Gastrocnemius medialis (tissue), 4 donors: ENCODE measurements around the gene TTLL9. TPM values are rescaled to one million over a fixed set of nuclear protein-coding genes. Genes with fewer than 3 reads are reported as not detected.

ENCODE experiments used
- ATAC-seq, 2 donors: fragments of 150-250 bp; one replicate each; pipeline ENCODE4 v1.9.1; 2016
- DNase-seq, 2 donors: peaks; one replicate each; pipeline ENCODE4 v3.0.0-alpha.2; 2019
- H3K27ac ChIP-seq, 4 donors: fragments of 200-600 bp; sonication (generic); 1 replicate in 1 of 4; 2 replicates in 3 of 4; pipeline ENCODE4 v1.5.1; 2016 to 2018; ENCODE audit warnings: mild to moderate bottlenecking in 2 of 4, moderate library complexity in 1 of 4
- H3K27me3 ChIP-seq, 3 donors: fragments of 200-600 bp; sonication (generic) in 2 of 3; 1 replicate in 1 of 3; 2 replicates in 2 of 3; pipeline versions ENCODE4 v1.5.1 to v1.6.0; 2016 to 2019; ENCODE audit warnings: mild to moderate bottlenecking in 1 of 3, moderate library complexity in 1 of 3
- H3K36me3 ChIP-seq, 2 donors: fragments of 200-600 bp; sonication (generic) in 1 of 2; one replicate each; pipeline ENCODE4 v1.5.1; 2017 to 2018
- H3K4me1 ChIP-seq, 2 donors: fragments of 200-600 bp; sonication (generic) in 1 of 2; one replicate each; pipeline ENCODE4 v1.5.1; 2016 to 2017; ENCODE audit warnings: mild to moderate bottlenecking in 2 of 2
- H3K4me3 ChIP-seq, 4 donors: fragments of 200-600 bp; sonication (generic) in 3 of 4; 1 replicate in 1 of 4; 2 replicates in 3 of 4; pipeline ENCODE4 v1.5.1; 2016 to 2019; ENCODE audit warnings: mild to moderate bottlenecking in 2 of 4
- H3K9me3 ChIP-seq, 3 donors: fragments of 200-600 bp; sonication (generic) in 2 of 3; 1 replicate in 1 of 3; 2 replicates in 2 of 3; pipeline ENCODE4 v1.5.1; 2016 to 2019
- POLR2A ChIP-seq, 2 donors: fragments of 450-650 bp; IDR thresholded peaks; one replicate each; pipeline ENCODE4 v1.6.1; 2017; ENCODE audit warnings: antibody characterized with exemption in 2 of 2, mild to moderate bottlenecking in 2 of 2, moderate library complexity in 2 of 2
- in situ Hi-C, 4 donors: fragments of 200-750 bp; cut with MboI; loops; one replicate each; pipeline versions ENCODE4 v1.15.0 to v1.8.0; 2017; ENCODE audit warnings: low sequenced_read_pairs in 4 of 4
- intact Hi-C: fragments of 100-400 bp; cut with DNase I; formaldehyde crosslinking; loops from one replicate; pipeline ENCODE4 v1.15.1; 2023; ENCODE audit warnings: low total_unique reads
- total RNA-seq, 4 donors: library from RNA; depleted of rRNA; stranded (reverse); fragments of >200 nt; gene quantifications; one replicate each; pipeline versions ENCODE4 v1.1.0 to v1.2.3, GENCODE V29; 2016
- TF ChIP-seq, protein P1 (sequence below), 5 experiments: fragments of 450-650 bp in 3 of 5; fragments of 200-600 bp in 2 of 5; sonication (generic) in 2 of 5; IDR thresholded peaks in 4 of 5; conservative IDR thresholded peaks in 1 of 5; 1 replicate in 4 of 5; 2 replicates in 1 of 5; pipeline ENCODE4 v1.5.1; 2016 to 2019; ENCODE audit warnings: antibody characterized with exemption in 5 of 5, mild to moderate bottlenecking in 3 of 5, moderate library complexity in 3 of 5

The TTLL9 gene
- total RNA-seq, 4 donors from 2014 or later: not detected

DNA sequence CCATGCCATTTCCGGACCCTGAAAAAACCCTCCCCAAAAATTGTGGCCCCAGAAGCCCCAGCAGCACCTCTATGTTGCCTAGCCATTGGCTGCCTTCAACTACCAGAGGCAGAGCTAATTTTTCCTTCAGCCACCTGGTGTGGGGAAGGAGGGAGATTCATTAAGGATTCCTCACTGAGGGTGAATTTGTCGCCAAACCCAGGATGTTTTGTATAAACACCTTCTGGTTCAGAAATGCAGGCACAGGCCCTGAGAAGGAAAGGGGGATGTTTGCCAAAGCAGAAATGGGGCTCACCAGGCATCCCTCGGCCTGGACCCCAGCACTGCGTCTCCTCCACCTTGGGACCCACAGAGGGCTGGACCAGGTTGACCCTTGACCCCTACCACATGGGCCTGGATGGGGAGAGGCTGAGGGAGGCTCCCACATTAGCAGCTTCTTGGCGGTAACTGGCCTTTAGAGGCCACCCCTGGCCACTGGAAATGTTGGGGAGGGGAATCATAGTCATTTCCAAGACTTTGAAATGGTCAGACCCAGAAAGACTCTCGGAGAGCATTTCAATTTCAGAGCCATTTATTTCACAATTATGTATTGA, 83.2 kb downstream of the TTLL9 start:
- no peaks in the 10 kb centered on the region for H3K27me3 ChIP-seq
- in situ Hi-C loops (loop anchor here (5.0 to 10.0 kb wide), 3 partner anchors 96 to 129 kb away; no protein-coding TSS in a partner anchor), intact Hi-C loops (loop anchor here (2.0 to 10.0 kb wide), 2 partner anchors 77 to 229 kb away; partner anchors contain the start of gene BCL2L1)
- peaks cover 10 to 11% of the 10 kb centered on the region in 2 donors for H3K4me1 ChIP-seq
- no peak overlapping the region for H3K4me3 ChIP-seq
- H3K27ac ChIP-seq: no peak overlapping the region
- H3K9me3 ChIP-seq: no peaks in the 10 kb centered on the region
- peaks cover 0 to 3% of the 10 kb centered on the region in 2 donors for H3K36me3 ChIP-seq
- DNase-seq (no peak), ATAC-seq (no peak)
- TF ChIP-seq, protein P1, sequence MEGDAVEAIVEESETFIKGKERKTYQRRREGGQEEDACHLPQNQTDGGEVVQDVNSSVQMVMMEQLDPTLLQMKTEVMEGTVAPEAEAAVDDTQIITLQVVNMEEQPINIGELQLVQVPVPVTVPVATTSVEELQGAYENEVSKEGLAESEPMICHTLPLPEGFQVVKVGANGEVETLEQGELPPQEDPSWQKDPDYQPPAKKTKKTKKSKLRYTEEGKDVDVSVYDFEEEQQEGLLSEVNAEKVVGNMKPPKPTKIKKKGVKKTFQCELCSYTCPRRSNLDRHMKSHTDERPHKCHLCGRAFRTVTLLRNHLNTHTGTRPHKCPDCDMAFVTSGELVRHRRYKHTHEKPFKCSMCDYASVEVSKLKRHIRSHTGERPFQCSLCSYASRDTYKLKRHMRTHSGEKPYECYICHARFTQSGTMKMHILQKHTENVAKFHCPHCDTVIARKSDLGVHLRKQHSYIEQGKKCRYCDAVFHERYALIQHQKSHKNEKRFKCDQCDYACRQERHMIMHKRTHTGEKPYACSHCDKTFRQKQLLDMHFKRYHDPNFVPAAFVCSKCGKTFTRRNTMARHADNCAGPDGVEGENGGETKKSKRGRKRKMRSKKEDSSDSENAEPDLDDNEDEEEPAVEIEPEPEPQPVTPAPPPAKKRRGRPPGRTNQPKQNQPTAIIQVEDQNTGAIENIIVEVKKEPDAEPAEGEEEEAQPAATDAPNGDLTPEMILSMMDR (IDR thresholded peaks at IDR 0.05 in 4 of 5, conservative IDR thresholded peaks at IDR 0.05 in 1 of 5): no peak
- no peak for TF ChIP-seq POLR2A (IDR thresholded peaks at IDR 0.05)

DNA sequence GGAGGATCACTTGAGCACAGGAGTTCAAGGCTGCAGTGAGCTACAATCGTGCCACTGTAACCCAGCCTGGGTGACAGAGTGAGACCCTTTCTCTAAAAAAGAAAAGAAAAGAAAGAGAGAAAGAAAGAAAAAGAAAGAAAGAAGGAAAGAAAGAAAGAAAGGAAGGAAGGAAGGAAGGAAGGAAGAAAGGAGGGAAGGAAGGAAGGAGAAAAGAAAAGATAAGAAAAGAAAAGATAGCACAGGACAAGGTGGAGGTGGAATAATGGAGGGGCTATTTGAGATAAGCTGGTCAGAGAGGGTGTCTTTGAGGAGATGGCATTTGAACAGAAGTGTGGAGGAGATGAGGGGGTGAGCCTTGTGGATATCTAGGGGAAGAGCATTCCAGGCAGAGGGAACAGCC, 84.1 kb downstream of the TTLL9 start:
- no peak for TF ChIP-seq POLR2A (IDR thresholded peaks at IDR 0.05)
- TF ChIP-seq, protein P1 (IDR thresholded peaks at IDR 0.05 in 4 of 5, conservative IDR thresholded peaks at IDR 0.05 in 1 of 5): no peak
- no peaks in the 10 kb centered on the region for H3K9me3 ChIP-seq
- no peaks in the 10 kb centered on the region for H3K27me3 ChIP-seq
- in situ Hi-C loops: loop anchor here (5.0 to 10.0 kb wide), 3 partner anchors 97 to 130 kb away; no protein-coding TSS in a partner anchor
- no peak overlapping the region for H3K27ac ChIP-seq
- no peak for DNase-seq
- no peak overlapping the region for H3K4me3 ChIP-seq
- intact Hi-C loops: loop anchor here (10.0 kb wide), 1 partner anchor 230 kb away; the partner anchor contains the start of gene BCL2L1
- ATAC-seq: no peak
- no peaks in the 10 kb centered on the region for H3K36me3 ChIP-seq
- peaks cover 10 to 11% of the 10 kb centered on the region in 2 donors for H3K4me1 ChIP-seq

DNA sequence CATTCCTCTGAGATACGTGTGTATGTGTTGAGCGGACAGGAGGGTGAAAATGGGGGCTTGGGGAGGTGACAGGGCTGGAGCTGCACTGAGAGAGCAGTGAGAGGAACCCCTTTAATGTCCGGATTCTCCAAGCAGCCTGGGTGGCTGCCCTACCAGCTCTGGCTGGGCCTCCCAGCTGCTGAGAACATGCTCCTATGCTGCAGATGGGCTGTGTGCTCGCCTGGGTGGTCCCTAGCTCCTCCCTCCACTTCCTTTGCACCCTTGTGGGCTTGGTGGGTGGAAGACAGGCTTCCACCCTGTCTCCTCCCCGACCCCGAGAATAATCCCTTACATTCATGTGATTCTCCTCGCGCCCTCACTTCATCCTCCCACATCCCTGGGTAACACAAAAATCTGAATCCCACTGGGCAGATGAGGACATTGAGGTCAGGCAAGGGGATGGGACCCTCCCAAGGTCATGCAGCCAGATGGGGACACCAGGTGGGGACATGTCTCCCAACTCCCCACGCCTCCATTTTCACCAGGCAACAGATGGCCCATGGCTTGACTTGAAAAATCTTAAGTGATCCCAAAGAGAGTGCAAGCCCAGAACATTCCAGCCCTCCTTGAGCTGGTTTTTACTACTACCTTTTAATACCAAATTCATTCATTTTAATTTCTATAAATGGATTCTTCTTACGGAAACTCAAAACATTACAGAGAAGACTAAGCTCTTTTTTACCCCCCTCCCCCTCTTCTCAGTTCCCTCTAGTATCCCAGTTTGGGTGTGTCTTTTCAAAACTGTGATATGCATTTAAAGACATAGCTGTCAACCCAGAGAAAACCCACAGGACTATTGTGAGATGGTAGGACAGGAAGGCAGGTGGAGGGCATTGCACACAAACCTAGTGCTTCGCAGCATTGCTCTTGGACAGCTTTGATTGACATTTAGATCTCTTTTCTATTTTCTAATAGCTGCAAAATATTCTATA, 86.4 kb downstream of the TTLL9 start:
- H3K27ac ChIP-seq: no peak overlapping the region
- H3K4me1 ChIP-seq: no peaks in the 10 kb centered on the region
- DNase-seq (no peak), ATAC-seq (no peak)
- H3K36me3 ChIP-seq: no peaks in the 10 kb centered on the region
- no peak overlapping the region for H3K4me3 ChIP-seq
- in situ Hi-C loops: loop anchor here in 3 of 4 donors (10.0 kb wide), 2 partner anchors 102 to 132 kb away; no protein-coding TSS in a partner anchor
- H3K27me3 ChIP-seq: no peaks in the 10 kb centered on the region
- intact Hi-C loops: loop anchor here (10.0 kb wide), 1 partner anchor 232 kb away; the partner anchor contains the start of gene BCL2L1
- no peaks in the 10 kb centered on the region for H3K9me3 ChIP-seq
- no peak for TF ChIP-seq POLR2A (IDR thresholded peaks at IDR 0.05)
- TF ChIP-seq, protein P1 (IDR thresholded peaks at IDR 0.05 in 4 of 5, conservative IDR thresholded peaks at IDR 0.05 in 1 of 5): no peak

DNA sequence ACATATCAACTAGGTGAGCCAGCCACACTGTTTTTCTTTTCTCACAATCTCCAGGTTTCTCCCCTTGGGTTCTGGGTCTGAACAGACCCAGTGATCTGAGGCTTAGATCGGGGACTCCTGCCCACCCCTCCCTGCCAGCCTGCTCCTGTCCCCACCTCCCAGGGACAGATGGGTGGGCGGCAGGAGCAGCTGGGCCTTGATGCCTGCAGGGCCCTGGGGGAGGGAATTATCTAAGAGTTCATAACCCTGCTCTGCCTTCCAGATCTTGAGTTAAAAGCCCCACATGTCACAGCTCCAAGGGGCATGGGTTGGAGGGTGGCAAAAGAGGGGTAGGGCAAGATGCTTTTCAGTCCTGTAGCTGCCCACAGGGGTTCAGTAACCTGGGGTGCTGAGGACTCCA, 92.3 kb downstream of the TTLL9 start:
- in situ Hi-C loops: no loop called here

More for the DNA sequence above, 92.3 kb downstream of the TTLL9 start:
- H3K27me3 ChIP-seq: peaks cover 14 to 20% (median 19%) of the 10 kb centered on the region in 3 donors
- intact Hi-C loops: no loop called here
- no peaks in the 10 kb centered on the region for H3K9me3 ChIP-seq
- H3K4me3 ChIP-seq: no peak overlapping the region
- TF ChIP-seq, protein P1 (IDR thresholded peaks at IDR 0.05 in 4 of 5, conservative IDR thresholded peaks at IDR 0.05 in 1 of 5): no peak
- no peak for TF ChIP-seq POLR2A (IDR thresholded peaks at IDR 0.05)
- H3K4me1 ChIP-seq: no peaks in the 10 kb centered on the region
- H3K27ac ChIP-seq: no peak overlapping the region
- ATAC-seq (no peak), DNase-seq (no peak)
- no peaks in the 10 kb centered on the region for H3K36me3 ChIP-seq
